ENCODE measurements around the gene RCN2.
"Not testable (repeated sequence)": the region's sequence is repeated elsewhere in the genome, so short reads cannot be mapped to it uniquely, and the experiment has no call there.

The RCN2 gene

DNA sequence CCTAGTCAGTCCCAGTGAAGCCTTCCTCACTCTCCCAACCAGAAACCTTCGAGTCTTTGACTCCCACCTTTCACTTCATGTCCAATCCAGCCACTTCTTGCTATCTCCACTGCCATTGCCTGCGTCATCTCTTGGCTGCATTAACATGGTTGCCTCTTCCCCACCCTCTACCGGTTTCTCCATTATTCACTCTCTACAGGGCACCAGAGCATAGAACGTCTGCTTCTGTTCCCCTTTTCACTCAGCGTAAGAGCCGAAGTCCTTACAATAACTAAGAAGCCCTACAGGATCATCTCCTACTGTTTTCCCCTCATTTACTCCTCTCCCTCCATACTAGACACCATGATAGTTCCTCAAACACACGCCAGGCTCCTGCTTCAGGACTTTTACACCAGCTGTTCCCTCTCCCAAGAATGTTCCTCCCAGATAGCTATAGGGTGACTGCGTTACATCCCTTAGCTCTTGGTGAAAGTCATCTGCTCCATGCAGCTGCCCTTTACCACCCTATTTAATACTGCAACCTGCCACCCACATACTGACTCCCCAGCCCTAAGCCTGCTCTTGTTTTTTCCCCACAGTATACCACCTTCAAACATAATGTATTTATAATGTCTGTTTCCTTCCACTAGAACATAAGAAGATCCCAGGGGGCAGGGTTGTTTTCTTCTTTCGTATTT lies 30.9 kb downstream of the RCN2 start:
- no peak overlapping the region for H3K4me3 ChIP-seq
- TF ChIP-seq FOXP2 (optimal IDR thresholded peaks at IDR 0.05; ENCODE audit: control extremely low read depth, extremely low read length, insufficient read depth) (no peak), POLR2AphosphoS5 (IDR thresholded peaks at IDR 0.05; ENCODE audit: borderline replicate concordance, low read depth, low read length) (no peak), EZH2 (IDR thresholded peaks at IDR 0.05) (no peak)
- no peak overlapping the region for H3K9ac ChIP-seq (ENCODE audit: insufficient read length)
- no peak overlapping the region for H3K27ac ChIP-seq
- H3K9me3 ChIP-seq (ENCODE audit: low read depth, low read length): no peaks in the 10 kb centered on the region
- DNase-seq (ENCODE audit: low read depth, low spot score): no peak
- H3K36me3 ChIP-seq (ENCODE audit: insufficient read depth, low read length): no peaks in the 10 kb centered on the region

DNA sequence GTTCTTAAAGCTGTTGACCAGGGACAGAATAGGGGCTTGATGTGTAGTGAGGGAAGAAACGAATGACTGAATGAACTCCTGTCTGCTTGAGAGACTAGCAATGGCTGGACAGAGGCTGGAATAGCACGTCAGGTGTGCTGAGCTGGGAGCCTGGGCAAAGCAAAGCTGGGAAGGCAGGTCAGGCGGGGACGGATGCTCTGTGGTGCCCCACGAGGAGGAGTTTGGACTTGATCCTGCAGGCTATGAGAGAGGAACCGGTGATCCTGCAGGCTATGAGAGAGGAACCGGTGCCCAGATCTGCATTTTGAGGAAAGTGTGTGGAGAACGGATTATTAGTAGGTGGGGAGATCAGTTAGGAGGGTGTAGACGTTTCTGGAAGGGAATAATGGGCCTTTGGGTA lies 32.0 kb downstream of the RCN2 start:
- no peak for DNase-seq (ENCODE audit: low read depth, low spot score)
- Histone ChIP-seq H3K4me3 (no peak overlapping the region), H3K27ac (no peak overlapping the region), H3K36me3 (ENCODE audit: insufficient read depth, low read length) (no peaks in the 10 kb centered on the region), H3K9me3 (ENCODE audit: low read depth, low read length) (no peaks in the 10 kb centered on the region), H3K9ac (ENCODE audit: insufficient read length) (no peak overlapping the region)
- no peak for TF ChIP-seq EZH2 (IDR thresholded peaks at IDR 0.05)
- TF ChIP-seq POLR2AphosphoS5 (IDR thresholded peaks at IDR 0.05; ENCODE audit: borderline replicate concordance, low read depth, low read length): no peak
- TF ChIP-seq FOXP2 (optimal IDR thresholded peaks at IDR 0.05; ENCODE audit: control extremely low read depth, extremely low read length, insufficient read depth): no peak

DNA sequence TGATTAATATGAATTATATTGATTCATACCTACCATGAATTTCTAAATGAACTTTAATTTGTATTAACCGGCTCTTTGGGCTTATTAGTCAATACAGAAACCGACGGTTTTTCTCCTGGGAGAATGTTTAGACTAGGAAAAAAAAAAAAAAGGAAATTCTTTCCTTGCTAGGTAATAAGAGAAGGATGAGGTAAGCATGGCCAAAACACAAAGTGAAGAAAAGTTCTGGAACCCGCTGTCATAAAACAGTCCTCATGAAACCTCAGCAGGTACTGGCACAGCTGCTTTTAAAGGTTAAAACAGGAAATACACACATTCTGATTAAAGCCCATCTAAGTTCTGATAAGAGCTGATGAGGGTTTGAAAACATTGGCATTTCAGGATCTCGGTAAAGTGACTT lies 32.6 kb downstream of the RCN2 start:
- Histone ChIP-seq H3K9ac (ENCODE audit: insufficient read length) (no peak overlapping the region), H3K27ac (no peak overlapping the region)

DNA sequence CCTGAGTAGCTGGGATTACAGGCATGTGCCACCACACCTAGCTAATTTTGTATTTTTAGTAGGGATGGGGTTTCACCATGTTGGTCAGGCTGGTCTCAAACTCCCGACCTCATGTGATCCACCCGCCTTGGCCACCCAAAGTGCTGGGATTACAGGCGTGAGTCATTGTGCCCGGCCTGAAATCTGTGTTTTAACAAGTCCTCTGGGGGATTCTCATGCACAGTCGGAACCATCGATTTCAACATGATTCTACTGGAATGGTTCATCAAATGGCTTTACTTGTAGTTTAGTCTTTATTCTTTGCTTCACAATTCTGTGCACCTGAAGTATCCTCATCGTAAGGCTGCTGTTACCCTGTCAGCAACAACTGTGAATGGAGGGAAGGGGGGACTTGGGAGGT lies 34.5 kb downstream of the RCN2 start:
- not testable (repeated sequence) for H3K36me3 ChIP-seq (ENCODE audit: insufficient read depth, low read length); H3K9me3 ChIP-seq (ENCODE audit: low read depth, low read length); H3K4me3 ChIP-seq; DNase-seq (ENCODE audit: low read depth, low spot score); H3K9ac ChIP-seq (ENCODE audit: insufficient read length); H3K27ac ChIP-seq

More for the DNA sequence above, 32.6 kb downstream of the RCN2 start:
- H3K36me3 ChIP-seq (ENCODE audit: insufficient read depth, low read length): no peaks in the 10 kb centered on the region
- no peak for DNase-seq (ENCODE audit: low read depth, low spot score)
- TF ChIP-seq FOXP2 (optimal IDR thresholded peaks at IDR 0.05; ENCODE audit: control extremely low read depth, extremely low read length, insufficient read depth): no peak
- no peak overlapping the region for H3K4me3 ChIP-seq
- H3K9me3 ChIP-seq (ENCODE audit: low read depth, low read length): no peaks in the 10 kb centered on the region

DNA sequence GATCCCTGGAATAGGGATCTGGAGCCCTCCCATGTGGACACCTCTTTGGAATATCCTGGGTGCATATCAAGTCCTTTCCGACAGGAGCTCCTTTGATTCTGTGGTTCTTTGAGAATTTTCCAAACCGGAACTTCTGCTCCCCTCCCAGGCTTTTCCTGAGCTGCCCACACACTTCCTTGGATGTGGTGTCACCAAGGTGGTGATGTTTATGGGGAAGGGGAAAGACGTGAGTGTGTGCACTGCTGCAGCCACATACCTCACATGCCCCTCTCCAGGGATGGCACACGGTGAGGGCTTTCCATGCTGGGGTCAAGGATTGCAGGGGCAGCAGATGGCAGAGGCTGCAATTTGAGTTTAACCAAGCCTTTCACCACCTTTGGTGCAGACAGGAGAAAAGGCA lies 35.5 kb downstream of the RCN2 start:
- no peak overlapping the region for H3K9ac ChIP-seq (ENCODE audit: insufficient read length)
- H3K4me3 ChIP-seq: no peak overlapping the region
- H3K9me3 ChIP-seq (ENCODE audit: low read depth, low read length): no peaks in the 10 kb centered on the region
- no peak overlapping the region for H3K27ac ChIP-seq
- TF ChIP-seq FOXP2 (optimal IDR thresholded peaks at IDR 0.05; ENCODE audit: control extremely low read depth, extremely low read length, insufficient read depth) (no peak), EZH2 (IDR thresholded peaks at IDR 0.05) (no peak), POLR2AphosphoS5 (IDR thresholded peaks at IDR 0.05; ENCODE audit: borderline replicate concordance, low read depth, low read length) (no peak)
- no peak for DNase-seq (ENCODE audit: low read depth, low spot score)
- no peaks in the 10 kb centered on the region for H3K36me3 ChIP-seq (ENCODE audit: insufficient read depth, low read length)

DNA sequence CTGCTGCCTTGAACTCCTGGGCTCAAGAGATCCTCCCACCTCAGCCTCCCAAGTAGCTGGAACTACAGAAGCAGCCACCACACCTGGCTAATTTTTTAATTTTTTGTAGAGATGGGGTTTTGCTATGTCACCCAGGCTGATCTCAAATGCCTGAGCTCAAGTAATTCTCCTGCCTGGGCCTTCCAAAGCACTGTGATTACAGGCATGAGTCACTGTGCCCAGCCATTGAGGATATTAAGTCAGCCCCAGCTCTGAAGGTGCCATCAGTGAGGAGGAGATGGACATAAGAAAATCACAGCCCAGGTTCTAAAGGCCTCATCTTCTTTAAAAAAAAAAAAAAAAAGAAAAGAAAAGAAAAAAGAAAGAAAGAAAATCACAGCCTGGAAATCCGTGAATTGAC lies 36.8 kb downstream of the RCN2 start:
- H3K9me3 ChIP-seq (ENCODE audit: low read depth, low read length): no peaks in the 10 kb centered on the region
- H3K9ac ChIP-seq (ENCODE audit: insufficient read length): no peak overlapping the region
- no peak overlapping the region for H3K4me3 ChIP-seq
- TF ChIP-seq EZH2 (IDR thresholded peaks at IDR 0.05) (no peak), FOXP2 (optimal IDR thresholded peaks at IDR 0.05; ENCODE audit: control extremely low read depth, extremely low read length, insufficient read depth) (no peak), POLR2AphosphoS5 (IDR thresholded peaks at IDR 0.05; ENCODE audit: borderline replicate concordance, low read depth, low read length) (no peak)
- no peak for DNase-seq (ENCODE audit: low read depth, low spot score)
- H3K27ac ChIP-seq: no peak overlapping the region
- H3K36me3 ChIP-seq (ENCODE audit: insufficient read depth, low read length): no peaks in the 10 kb centered on the region

DNA sequence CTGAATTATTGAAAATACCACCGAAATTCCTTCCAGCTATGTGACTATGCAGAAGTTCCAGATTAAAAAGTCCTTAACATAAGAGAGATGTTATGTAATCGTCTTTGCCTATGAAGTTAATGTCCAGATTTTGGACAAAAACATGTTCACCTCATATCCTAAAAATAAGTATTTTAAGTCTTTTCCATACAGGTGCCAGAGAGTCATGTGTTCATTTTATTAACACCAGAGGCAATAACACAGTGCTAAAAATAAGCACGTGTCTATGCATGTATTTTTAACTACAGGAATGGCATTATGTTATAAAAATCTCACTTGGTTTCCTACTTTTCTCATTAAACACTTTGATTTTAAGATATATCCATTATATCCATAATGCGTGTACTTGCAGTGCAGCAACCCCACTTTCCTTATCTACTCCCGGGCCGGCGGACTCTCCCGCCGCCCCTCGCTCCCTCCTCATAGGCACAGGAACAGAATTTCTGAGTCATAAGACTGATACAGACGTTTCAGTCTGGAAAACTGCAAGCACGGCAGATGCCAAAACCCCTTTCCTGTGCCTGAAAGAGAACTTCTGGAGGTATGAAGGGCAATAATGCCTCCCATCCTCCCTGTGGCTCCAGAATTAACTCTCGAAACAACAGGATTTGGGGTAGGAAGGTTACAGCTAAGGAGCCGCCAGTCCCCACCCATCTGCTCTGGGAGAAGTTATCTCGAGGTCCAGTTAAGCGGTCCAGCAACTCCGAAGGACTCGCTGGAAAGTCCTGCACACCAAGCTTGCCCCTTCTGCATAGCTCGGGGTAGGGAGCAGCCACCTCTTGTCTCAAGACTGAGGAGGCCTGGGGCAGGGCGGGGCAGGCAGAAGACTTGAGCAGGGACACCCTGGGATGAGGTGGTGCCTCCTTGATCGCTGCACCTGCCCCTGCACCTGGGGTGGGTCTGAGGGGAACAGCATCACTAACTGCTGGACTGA lies 41.1 kb downstream of the RCN2 start:
- no peak for DNase-seq (ENCODE audit: low read depth, low spot score)
- TF ChIP-seq EZH2 (IDR thresholded peaks at IDR 0.05) (no peak), POLR2AphosphoS5 (IDR thresholded peaks at IDR 0.05; ENCODE audit: borderline replicate concordance, low read depth, low read length) (no peak), FOXP2 (optimal IDR thresholded peaks at IDR 0.05; ENCODE audit: control extremely low read depth, extremely low read length, insufficient read depth) (no peak)
- Histone ChIP-seq H3K4me3 (no peak overlapping the region), H3K27ac (no peak overlapping the region), H3K36me3 (ENCODE audit: insufficient read depth, low read length) (no peaks in the 10 kb centered on the region), H3K9ac (ENCODE audit: insufficient read length) (no peak overlapping the region), H3K9me3 (ENCODE audit: low read depth, low read length) (no peaks in the 10 kb centered on the region)

DNA sequence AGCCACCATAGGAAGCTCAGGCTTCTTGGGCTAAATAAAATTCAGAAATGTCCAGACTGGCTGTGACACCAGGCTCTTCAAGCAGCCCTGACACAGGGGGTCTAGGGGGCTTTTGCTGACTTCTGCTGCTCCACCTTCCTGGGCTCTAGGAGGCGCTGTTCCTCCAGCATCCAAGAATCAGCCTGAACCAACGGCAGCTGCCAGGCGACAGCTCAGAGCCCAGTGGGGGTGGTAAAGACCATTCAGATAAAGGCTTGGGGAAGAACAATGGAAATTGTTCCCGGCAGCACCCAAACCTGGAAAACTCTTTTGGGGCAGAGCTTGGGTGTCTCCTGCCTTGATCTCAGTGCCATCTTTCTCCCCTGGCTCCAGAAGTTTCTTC lies 41.8 kb downstream of the RCN2 start:
- no peak for TF ChIP-seq FOXP2 (optimal IDR thresholded peaks at IDR 0.05; ENCODE audit: control extremely low read depth, extremely low read length, insufficient read depth)
- TF ChIP-seq POLR2AphosphoS5 (IDR thresholded peaks at IDR 0.05; ENCODE audit: borderline replicate concordance, low read depth, low read length): no peak
- no peak for TF ChIP-seq EZH2 (IDR thresholded peaks at IDR 0.05)
- Histone ChIP-seq H3K9me3 (ENCODE audit: low read depth, low read length) (no peaks in the 10 kb centered on the region), H3K36me3 (ENCODE audit: insufficient read depth, low read length) (no peaks in the 10 kb centered on the region), H3K9ac (ENCODE audit: insufficient read length) (no peak overlapping the region), H3K4me3 (no peak overlapping the region), H3K27ac (no peak overlapping the region)
- DNase-seq (ENCODE audit: low read depth, low spot score): no peak
